Progenitor cell of endocrine pancreas (in vitro differentiated cells): ENCODE measurements around the gene GOLGA6L7. TPM values are rescaled to one million over a fixed set of nuclear protein-coding genes. Genes with fewer than 3 reads are reported as not detected.
"Not testable (repeated sequence)": the region's sequence is repeated elsewhere in the genome, so short reads cannot be mapped to it uniquely, and the experiment has no call there.

Experiments
- DNase-seq: peaks from one replicate; pipeline ENCODE4 v3.0.0; 2021; ENCODE audit warnings: low spot score; ENCODE audit not compliant: unreplicated experiment
- H3K27ac Mint-ChIP-seq: 2 replicates; pipeline ENCODE4 v1.8.0; 2021; ENCODE audit warnings: mild to moderate bottlenecking, moderate library complexity, mixed read lengths
- H3K27me3 Mint-ChIP-seq: 2 replicates; pipeline ENCODE4 v1.8.0; 2021; ENCODE audit warnings: mixed read lengths
- H3K36me3 Mint-ChIP-seq: 2 replicates; pipeline ENCODE4 v1.8.0; 2022; ENCODE audit warnings: mixed read lengths; ENCODE audit not compliant: insufficient read depth
- H3K4me1 Mint-ChIP-seq: 2 replicates; pipeline ENCODE4 v1.8.0; 2021; ENCODE audit warnings: low read depth, mixed read lengths
- H3K4me3 Mint-ChIP-seq: 2 replicates; pipeline ENCODE4 v1.8.0; 2021; ENCODE audit warnings: low read depth, mild to moderate bottlenecking, moderate library complexity, mixed read lengths
- H3K9me3 Mint-ChIP-seq: 2 replicates; pipeline ENCODE4 v1.8.0; 2021; ENCODE audit warnings: low read depth, mixed read lengths
- CTCF ChIP-seq: fragments of 200-600 bp; sonication (generic); IDR thresholded peaks from one replicate; pipeline ENCODE4 v1.5.0; 2021; ENCODE audit warnings: antibody characterized with exemption, mild to moderate bottlenecking; ENCODE audit not compliant: unreplicated experiment
- long read RNA-seq: library from polyadenylated mRNA; unstranded; transcript quantifications from one replicate; pipeline ENCODE4 v2.0.0, GENCODE V29; 2020
- total RNA-seq: library from RNA; stranded (reverse); gene quantifications from 2 replicates; pipeline ENCODE4 v1.2.1, GENCODE V29; 2021

The GOLGA6L7 gene
- total RNA-seq = not detected in 2 replicates
- long read RNA-seq = 0 reads

DNA sequence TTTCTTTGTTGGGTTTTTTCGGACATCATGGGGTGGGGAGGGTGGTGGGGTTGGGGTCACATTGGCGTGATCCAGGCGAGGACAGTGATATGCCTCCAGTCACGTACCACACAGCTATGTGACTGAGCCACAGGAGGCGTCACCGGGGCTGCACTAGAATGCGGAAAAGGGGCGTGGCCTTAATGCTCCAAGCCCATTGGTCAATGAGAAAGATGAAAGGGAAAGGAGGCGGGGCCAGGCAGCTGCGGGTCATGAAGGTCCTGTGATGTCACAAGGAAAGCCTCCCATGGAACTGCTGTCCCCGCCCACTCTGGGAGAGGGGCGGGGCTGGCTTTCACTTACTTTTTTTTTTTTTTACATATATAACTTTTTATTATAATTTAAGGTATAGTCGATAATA, at the start of gene GOLGA6L7:
Gene GOLGA6L7, minus strand, starts transcription at position 124 of the 400 bp plus-strand sequence. Its CDS starts 95 bp downstream, at position 29.
- not testable (repeated sequence) for H3K4me3 Mint-ChIP-seq, H3K9me3 Mint-ChIP-seq, H3K27me3 Mint-ChIP-seq, H3K27ac Mint-ChIP-seq, DNase-seq, H3K36me3 Mint-ChIP-seq, H3K4me1 Mint-ChIP-seq

DNA sequence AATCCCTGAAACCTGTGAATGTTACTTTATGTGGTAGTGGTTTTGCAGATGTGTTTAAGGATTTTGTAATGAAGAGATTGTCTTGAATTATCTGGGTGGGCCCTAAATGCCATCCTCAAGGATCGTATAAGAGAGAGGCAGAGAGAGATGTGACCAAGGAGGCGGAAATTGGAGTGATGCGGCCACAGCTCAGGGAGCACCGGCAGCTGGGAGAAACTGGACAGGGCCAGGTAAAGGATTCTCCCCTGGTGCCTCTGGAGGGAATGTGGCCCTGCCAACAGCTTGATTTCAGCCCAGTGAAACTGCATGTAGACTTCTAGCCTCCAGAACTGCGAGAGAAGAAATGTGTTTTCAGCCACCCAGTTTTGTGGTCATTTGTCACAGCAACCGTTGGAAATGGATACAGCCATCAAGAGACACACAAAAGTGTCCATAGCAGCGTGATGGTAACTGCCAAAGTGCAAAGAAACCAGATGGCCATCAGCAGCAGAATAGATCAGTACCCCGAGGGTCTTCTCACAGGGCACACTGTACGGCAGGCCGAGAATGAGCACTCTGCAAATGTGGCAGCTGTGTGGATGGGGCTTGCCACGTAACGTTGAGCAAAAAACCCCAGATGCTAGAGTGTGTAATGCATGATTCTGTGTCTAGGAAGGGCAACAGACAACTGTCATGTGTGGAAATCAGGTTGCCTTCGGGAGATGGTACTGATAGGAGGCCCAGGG, 49.6 kb upstream of the GOLGA6L7 start:
- TF ChIP-seq CTCF = no peak
- H3K9me3 Mint-ChIP-seq = no peaks in the 10 kb centered on the region
- H3K27ac Mint-ChIP-seq = no peak overlapping the region
- no peak for DNase-seq
- H3K4me3 Mint-ChIP-seq = no peak overlapping the region
- H3K36me3 Mint-ChIP-seq = no peaks in the 10 kb centered on the region
- H3K4me1 Mint-ChIP-seq = peaks cover under 1% of the 10 kb centered on the region
- H3K27me3 Mint-ChIP-seq = no peaks in the 10 kb centered on the region

DNA sequence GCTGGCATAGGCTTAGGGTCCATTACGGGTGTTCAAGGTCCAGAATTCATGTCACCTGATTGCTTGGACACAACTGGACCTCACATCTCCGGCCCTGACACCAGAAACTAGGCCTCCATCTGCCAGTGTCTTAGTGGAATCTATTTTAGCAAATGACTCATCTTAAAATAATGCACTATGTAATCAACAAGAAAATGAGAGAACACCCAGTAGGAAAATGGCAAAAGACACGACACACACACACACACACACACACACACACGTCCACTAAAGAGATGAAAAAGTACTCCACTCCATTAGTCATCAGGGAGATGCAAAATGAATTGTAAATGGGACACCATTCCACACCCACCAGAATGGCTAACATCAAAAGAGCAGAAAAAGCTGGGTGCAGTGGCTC, 48.5 kb upstream of the GOLGA6L7 start:
- Mint-ChIP-seq H3K27ac (no peak overlapping the region), H3K4me1 (peaks cover 4% of the 10 kb centered on the region), H3K9me3 (no peaks in the 10 kb centered on the region), H3K4me3 (no peak overlapping the region), H3K27me3 (no peaks in the 10 kb centered on the region), H3K36me3 (no peaks in the 10 kb centered on the region)
- no peak for TF ChIP-seq CTCF
- DNase-seq = no peak

GRCh38 chr15:28895566-28895965, 47.1 kb upstream of the GOLGA6L7 start:
- Mint-ChIP-seq H3K36me3 (no peaks in the 10 kb centered on the region), H3K4me3 (no peak overlapping the region), H3K9me3 (no peaks in the 10 kb centered on the region), H3K27me3 (no peaks in the 10 kb centered on the region), H3K4me1 (peaks cover 4% of the 10 kb centered on the region), H3K27ac (no peak overlapping the region)
- TF ChIP-seq CTCF = no peak
- DNase-seq = no peak

- no peaks in the 10 kb centered on the region for H3K27me3 Mint-ChIP-seq
- no peaks in the 10 kb centered on the region for H3K9me3 Mint-ChIP-seq
- no peak for TF ChIP-seq CTCF
- H3K4me3 Mint-ChIP-seq = no peak overlapping the region
- no peak for DNase-seq
- H3K36me3 Mint-ChIP-seq = no peaks in the 10 kb centered on the region
- peaks cover 4% of the 10 kb centered on the region for H3K4me1 Mint-ChIP-seq
- H3K27ac Mint-ChIP-seq = no peak overlapping the region
Measured at GRCh38 chr15:28895146-28895545, 46.7 kb upstream of the GOLGA6L7 start.

GRCh38 chr15:28894631-28895030, 46.2 kb upstream of the GOLGA6L7 start:
- Mint-ChIP-seq H3K27me3 (no peaks in the 10 kb centered on the region), H3K9me3 (no peaks in the 10 kb centered on the region), H3K27ac (no peak overlapping the region), H3K4me1 (peaks cover 4% of the 10 kb centered on the region), H3K4me3 (no peak overlapping the region), H3K36me3 (no peaks in the 10 kb centered on the region)
- DNase-seq = no peak
- TF ChIP-seq CTCF = no peak
